Nephron (organoid): ENCODE results near the gene LMO7.

Experiments used
- H3K27ac Mint-ChIP-seq, 3 experiments: 2 replicates each; pipeline ENCODE4 v1.8.0; 2020; ENCODE audit warnings: mixed read lengths in 3 of 3, mild to moderate bottlenecking in 2 of 3, moderate library complexity in 1 of 3
- H3K27me3 Mint-ChIP-seq: 2 replicates; pipeline ENCODE4 v1.8.0; 2021; ENCODE audit warnings: low read depth, mild to moderate bottlenecking, moderate library complexity, mixed read lengths
- H3K36me3 Mint-ChIP-seq: 2 replicates; pipeline ENCODE4 v1.8.0; 2020; ENCODE audit warnings: low read depth, mixed read lengths
- H3K4me1 Mint-ChIP-seq: 2 replicates; pipeline ENCODE4 v1.8.0; 2020; ENCODE audit warnings: mixed read lengths
- H3K4me3 Mint-ChIP-seq, 3 experiments: 2 replicates each; pipeline ENCODE4 v1.8.0; 2020; ENCODE audit warnings: mild to moderate bottlenecking in 3 of 3, mixed read lengths in 3 of 3, moderate library complexity in 2 of 3
- H3K9me3 Mint-ChIP-seq: 2 replicates; pipeline ENCODE4 v1.8.0; 2020; ENCODE audit warnings: mixed read lengths
- TF ChIP-seq, protein P1 (sequence below), 3 experiments: fragments of 200-600 bp; sonication (generic); IDR thresholded peaks; one replicate each; pipeline ENCODE4 v1.5.0; 2021; ENCODE audit warnings: antibody characterized with exemption in 3 of 3; ENCODE audit not compliant: unreplicated experiment in 3 of 3

LMO7 gene

DNA sequence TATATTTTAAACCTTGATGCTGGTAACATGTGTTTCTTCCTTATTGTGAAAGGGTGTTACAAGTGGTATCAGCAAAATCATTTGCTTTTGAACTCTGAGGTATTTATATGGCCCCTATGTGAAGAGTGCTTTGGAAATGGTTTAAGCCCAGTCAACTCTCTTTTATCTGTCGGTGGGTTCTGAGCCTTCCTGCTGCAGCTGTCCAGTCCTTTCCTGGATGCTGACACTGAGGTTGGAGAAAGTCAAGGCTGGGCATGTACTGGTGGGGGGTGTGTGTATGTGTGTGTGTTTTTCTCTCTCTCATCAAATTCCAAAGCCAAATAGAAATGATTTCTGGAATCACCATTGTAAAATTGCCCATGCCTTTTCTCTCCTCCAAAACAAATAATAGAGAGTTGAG, 221.2 kb downstream of the LMO7 start:
- Mint-ChIP-seq H3K36me3 (peaks cover 4% of the 10 kb centered on the region), H3K9me3 (no peaks in the 10 kb centered on the region), H3K4me3 (no peak overlapping the region), H3K27me3 (no peaks in the 10 kb centered on the region), H3K27ac (no peak overlapping the region), H3K4me1 (peaks cover 4% of the 10 kb centered on the region)
- TF ChIP-seq, protein P1, sequence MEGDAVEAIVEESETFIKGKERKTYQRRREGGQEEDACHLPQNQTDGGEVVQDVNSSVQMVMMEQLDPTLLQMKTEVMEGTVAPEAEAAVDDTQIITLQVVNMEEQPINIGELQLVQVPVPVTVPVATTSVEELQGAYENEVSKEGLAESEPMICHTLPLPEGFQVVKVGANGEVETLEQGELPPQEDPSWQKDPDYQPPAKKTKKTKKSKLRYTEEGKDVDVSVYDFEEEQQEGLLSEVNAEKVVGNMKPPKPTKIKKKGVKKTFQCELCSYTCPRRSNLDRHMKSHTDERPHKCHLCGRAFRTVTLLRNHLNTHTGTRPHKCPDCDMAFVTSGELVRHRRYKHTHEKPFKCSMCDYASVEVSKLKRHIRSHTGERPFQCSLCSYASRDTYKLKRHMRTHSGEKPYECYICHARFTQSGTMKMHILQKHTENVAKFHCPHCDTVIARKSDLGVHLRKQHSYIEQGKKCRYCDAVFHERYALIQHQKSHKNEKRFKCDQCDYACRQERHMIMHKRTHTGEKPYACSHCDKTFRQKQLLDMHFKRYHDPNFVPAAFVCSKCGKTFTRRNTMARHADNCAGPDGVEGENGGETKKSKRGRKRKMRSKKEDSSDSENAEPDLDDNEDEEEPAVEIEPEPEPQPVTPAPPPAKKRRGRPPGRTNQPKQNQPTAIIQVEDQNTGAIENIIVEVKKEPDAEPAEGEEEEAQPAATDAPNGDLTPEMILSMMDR (IDR thresholded peaks at IDR 0.05; ENCODE audit: unreplicated experiment in 3 of 3): no peak

DNA sequence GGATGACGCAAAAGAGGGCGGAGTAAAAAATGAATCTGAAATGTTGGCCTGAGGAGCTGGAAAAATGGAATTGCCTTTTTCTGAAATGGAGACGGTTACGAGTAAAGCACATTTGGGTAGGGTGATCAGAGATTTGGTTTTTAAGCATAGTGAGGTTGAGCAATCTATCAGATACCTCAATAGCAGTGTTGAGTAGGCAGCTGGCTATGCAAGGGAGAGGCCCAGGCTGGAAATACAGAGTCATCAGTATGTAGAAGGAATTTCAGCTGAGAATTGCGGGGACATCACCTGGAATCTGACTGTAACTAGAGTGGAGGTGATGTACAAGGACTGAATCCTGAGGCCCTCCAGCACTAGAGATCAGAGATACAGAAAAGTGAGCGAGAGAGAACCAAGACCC, 224.8 kb downstream of the LMO7 start:
- peaks cover 5% of the 10 kb centered on the region for H3K27me3 Mint-ChIP-seq
- H3K27ac Mint-ChIP-seq: no peak overlapping the region
- TF ChIP-seq, protein P1 (IDR thresholded peaks at IDR 0.05; ENCODE audit: unreplicated experiment in 3 of 3): no peak
- no peaks in the 10 kb centered on the region for H3K4me1 Mint-ChIP-seq
- H3K9me3 Mint-ChIP-seq: no peaks in the 10 kb centered on the region
- peaks cover 3% of the 10 kb centered on the region for H3K36me3 Mint-ChIP-seq
- no peak overlapping the region for H3K4me3 Mint-ChIP-seq

DNA sequence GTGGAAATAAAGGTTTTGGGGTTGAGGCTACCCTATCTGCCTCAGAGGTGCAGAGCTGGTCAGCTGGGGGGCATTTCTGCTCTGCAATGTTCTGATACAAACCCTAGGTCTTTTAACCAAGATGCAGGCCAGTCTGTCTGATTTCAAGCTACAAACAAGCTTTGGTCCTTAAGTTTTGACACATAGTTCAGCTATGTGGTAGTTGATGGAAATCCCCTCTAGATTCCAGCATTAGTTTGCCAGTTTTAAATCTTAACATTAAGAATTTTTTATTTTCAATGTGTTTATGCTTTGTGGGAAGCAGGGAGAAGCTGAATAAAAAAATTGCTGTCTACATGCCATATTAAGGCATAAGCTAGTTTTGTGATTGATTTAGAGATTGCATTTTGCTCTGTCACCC, 225.7 kb downstream of the LMO7 start:
- no peaks in the 10 kb centered on the region for H3K9me3 Mint-ChIP-seq
- no peak overlapping the region for H3K27ac Mint-ChIP-seq
- TF ChIP-seq, protein P1 (IDR thresholded peaks at IDR 0.05; ENCODE audit: unreplicated experiment in 3 of 3): no peak
- no peaks in the 10 kb centered on the region for H3K4me1 Mint-ChIP-seq
- H3K4me3 Mint-ChIP-seq: no peak overlapping the region
- H3K36me3 Mint-ChIP-seq: peaks cover 3% of the 10 kb centered on the region
- H3K27me3 Mint-ChIP-seq: peaks cover 5% of the 10 kb centered on the region

DNA sequence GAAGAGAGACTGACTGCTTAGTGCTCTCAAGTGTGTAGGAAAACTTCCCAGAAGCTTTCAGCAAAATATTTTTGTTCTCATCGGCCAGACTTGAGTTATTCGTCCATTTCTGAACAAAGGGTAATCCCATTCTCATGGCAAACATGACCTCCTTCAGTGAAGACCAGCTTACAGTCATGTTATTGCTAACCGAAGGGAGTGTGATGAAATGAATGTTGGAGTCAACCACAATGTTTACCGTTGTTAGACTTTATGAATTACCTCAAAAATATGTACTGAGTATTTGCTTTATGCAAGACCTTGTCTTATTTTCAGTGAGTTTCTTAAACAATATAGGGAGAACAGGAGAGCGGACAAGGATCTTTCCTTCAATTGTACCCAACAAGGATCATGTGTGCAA, 228.6 kb downstream of the LMO7 start:
- Mint-ChIP-seq H3K27ac (peak overlapping the region in 1 of 3 experiments; percentile 7), H3K4me1 (no peaks in the 10 kb centered on the region), H3K9me3 (no peaks in the 10 kb centered on the region), H3K4me3 (no peak overlapping the region), H3K27me3 (peaks cover 5% of the 10 kb centered on the region), H3K36me3 (peaks cover 3% of the 10 kb centered on the region)
- TF ChIP-seq, protein P1 (IDR thresholded peaks at IDR 0.05; ENCODE audit: unreplicated experiment in 3 of 3): no peak

DNA sequence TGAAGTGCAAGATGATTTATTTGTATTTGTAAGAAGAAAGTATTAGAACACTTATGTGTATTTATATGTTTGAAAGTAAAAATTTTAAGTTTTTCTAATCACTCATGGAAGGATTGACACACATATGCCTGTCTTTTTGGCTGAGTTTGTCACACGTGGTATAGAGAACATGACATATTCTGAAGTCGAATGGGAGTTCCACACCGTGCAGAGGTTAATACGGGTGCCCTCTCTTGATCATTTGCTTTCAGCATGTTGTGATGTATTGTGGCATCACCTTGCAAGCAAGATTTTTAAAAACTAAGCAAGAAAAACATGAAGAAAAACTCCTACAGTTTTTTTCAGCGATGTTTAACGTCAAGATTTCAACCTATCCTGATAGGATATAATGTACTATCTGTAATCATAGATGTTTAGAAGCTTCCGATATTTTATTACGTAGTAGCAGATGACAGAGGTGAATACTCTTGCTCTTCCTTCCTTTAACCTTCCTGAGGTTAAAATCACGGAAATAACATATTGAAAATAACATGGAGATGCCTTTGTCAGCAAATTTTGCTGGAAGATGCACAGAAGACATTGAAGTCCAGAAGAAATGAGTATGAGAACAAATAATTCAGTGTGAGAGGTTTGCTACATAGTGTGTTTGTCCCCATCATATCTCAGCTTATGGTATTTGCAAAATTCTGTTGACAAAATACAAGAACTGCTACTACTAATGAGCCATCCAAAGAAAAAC, 231.4 kb downstream of the LMO7 start:
- peaks cover 1% of the 10 kb centered on the region for H3K36me3 Mint-ChIP-seq
- TF ChIP-seq, protein P1 (IDR thresholded peaks at IDR 0.05; ENCODE audit: unreplicated experiment in 3 of 3): no peak

DNA sequence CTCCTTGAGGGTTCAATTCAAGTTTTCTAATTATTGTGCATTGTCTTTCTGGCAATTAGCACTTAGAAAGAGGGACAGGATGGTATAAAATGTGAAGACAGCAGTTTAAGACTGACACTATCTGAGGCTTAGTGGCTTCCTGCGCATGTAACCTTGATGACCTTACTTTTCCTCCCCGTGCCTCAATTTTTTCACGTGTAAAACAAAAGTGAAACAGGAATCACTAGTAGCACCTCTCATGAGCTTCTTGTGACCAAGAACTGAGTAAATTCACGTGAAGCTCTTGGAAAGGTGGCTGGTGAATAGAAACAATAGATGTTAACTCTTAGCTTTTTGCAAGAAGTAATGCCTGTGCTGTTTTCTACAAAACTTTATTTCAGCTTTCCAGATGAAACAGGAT, 233.9 kb downstream of the LMO7 start:
- no peaks in the 10 kb centered on the region for H3K9me3 Mint-ChIP-seq
- H3K36me3 Mint-ChIP-seq: no peaks in the 10 kb centered on the region
- peaks cover 8% of the 10 kb centered on the region for H3K4me1 Mint-ChIP-seq
- H3K4me3 Mint-ChIP-seq: no peak overlapping the region
- H3K27ac Mint-ChIP-seq: peak overlapping the region in 1 of 3 experiments; percentile 23
- H3K27me3 Mint-ChIP-seq: peaks cover 5% of the 10 kb centered on the region
- TF ChIP-seq, protein P1 (IDR thresholded peaks at IDR 0.05; ENCODE audit: unreplicated experiment in 3 of 3): no peak

More for the DNA sequence above, 231.4 kb downstream of the LMO7 start:
- no peak overlapping the region for H3K27ac Mint-ChIP-seq
- H3K9me3 Mint-ChIP-seq: no peaks in the 10 kb centered on the region
- no peaks in the 10 kb centered on the region for H3K4me1 Mint-ChIP-seq
- peaks cover 5% of the 10 kb centered on the region for H3K27me3 Mint-ChIP-seq
- no peak overlapping the region for H3K4me3 Mint-ChIP-seq
